Sigmoid colon (tissue), 4 donors: ENCODE measurements around the gene ETV6.

Source experiments
- EP300 ChIP-seq, 4 donors: sonication (generic); formaldehyde crosslinking; IDR thresholded peaks; one replicate each; pipeline ENCODE4 v1.6.1; 2017; ENCODE audit warnings: antibody characterized with exemption in 4 of 4
- POLR2AphosphoS5 ChIP-seq, 4 donors: sonication (generic); formaldehyde crosslinking; IDR thresholded peaks; one replicate each; pipeline ENCODE4 v1.6.1; 2017; ENCODE audit warnings: antibody characterized with exemption in 4 of 4
- TF ChIP-seq, protein P1 (sequence below), 4 experiments: fragments of 450-650 bp in 3 of 4; fragments of 200-600 bp in 1 of 4; IDR thresholded peaks; one replicate each; pipeline ENCODE4 v1.5.1; 2016 to 2019; ENCODE audit warnings: antibody characterized with exemption in 4 of 4, mild to moderate bottlenecking in 3 of 4, moderate library complexity in 2 of 4

DNA sequence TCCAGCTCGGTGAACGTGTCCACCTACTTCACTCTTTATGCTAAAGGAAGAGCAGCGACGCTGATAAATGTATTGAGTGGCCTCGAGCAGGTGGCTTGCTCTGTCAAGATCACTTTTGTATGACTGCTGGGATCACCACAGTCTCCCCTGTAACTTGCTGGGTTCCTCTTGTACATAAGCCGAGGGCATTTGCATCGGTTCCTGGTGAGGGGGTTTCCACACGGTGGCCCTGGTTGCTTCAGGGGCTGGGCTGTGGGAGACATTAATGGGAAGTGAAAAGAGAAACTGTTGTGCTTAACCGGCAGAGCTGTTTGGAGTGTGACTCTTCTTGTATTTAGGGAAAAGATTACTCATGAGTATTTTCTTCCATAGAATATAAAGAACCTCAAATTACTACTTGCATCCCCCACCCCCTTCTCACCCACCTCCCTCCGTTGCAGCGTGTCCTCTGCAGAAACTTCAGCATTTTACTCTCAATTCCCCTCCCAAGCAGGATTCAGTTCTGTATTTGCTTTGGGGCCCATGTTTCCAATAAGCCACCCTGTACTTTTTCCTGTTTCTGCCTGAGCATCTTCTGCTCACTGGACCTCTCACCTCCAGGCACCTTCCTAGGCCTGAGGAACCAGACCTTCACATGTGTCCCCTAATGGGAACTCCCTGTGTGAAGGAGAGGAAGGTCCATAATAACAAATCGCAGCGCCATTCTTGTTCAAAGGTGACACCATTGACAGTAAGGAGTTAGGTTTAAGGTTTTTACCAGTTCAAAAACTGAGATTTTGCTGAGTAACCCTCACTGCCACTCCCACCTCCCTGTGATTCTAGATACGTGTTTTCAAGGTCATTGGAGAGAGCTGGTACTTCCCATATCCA lies 187.0 kb downstream of the ETV6 start:
- TF ChIP-seq, protein P1, sequence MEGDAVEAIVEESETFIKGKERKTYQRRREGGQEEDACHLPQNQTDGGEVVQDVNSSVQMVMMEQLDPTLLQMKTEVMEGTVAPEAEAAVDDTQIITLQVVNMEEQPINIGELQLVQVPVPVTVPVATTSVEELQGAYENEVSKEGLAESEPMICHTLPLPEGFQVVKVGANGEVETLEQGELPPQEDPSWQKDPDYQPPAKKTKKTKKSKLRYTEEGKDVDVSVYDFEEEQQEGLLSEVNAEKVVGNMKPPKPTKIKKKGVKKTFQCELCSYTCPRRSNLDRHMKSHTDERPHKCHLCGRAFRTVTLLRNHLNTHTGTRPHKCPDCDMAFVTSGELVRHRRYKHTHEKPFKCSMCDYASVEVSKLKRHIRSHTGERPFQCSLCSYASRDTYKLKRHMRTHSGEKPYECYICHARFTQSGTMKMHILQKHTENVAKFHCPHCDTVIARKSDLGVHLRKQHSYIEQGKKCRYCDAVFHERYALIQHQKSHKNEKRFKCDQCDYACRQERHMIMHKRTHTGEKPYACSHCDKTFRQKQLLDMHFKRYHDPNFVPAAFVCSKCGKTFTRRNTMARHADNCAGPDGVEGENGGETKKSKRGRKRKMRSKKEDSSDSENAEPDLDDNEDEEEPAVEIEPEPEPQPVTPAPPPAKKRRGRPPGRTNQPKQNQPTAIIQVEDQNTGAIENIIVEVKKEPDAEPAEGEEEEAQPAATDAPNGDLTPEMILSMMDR (IDR thresholded peaks at IDR 0.05), result no peak
- TF ChIP-seq POLR2AphosphoS5 (IDR thresholded peaks at IDR 0.05) (no peak), EP300 (IDR thresholded peaks at IDR 0.05) (no peak)
